ENCODE measurements around the gene ADPRM. TPM values are rescaled to one million over a fixed set of nuclear protein-coding genes. Genes with fewer than 3 reads are reported as not detected.

The ADPRM gene
- total RNA-seq, 1 donor from 2014 or later: 5.2 TPM

- no peaks in the 10 kb centered on the region for H3K9me3 Mint-ChIP-seq (ENCODE audit: unreplicated experiment)
- no peaks in the 10 kb centered on the region for H3K36me3 Mint-ChIP-seq (ENCODE audit: low read depth, unreplicated experiment)
- no peak for DNase-seq (ENCODE audit: low spot score)
- H3K4me1 Mint-ChIP-seq (ENCODE audit: unreplicated experiment): no peaks in the 10 kb centered on the region
- no peak for TF ChIP-seq CTCF (IDR thresholded peaks at IDR 0.05; ENCODE audit: unreplicated experiment)
- no peak overlapping the region for H3K27ac Mint-ChIP-seq (ENCODE audit: unreplicated experiment)
- H3K4me3 Mint-ChIP-seq (ENCODE audit: unreplicated experiment): no peak overlapping the region
- no peaks in the 10 kb centered on the region for H3K27me3 Mint-ChIP-seq (ENCODE audit: unreplicated experiment)
Measured at GRCh38 chr17:10733666-10734065, 36.3 kb downstream of the ADPRM start.

- no peaks in the 10 kb centered on the region for H3K36me3 Mint-ChIP-seq (ENCODE audit: low read depth, unreplicated experiment)
- H3K4me1 Mint-ChIP-seq (ENCODE audit: unreplicated experiment): no peaks in the 10 kb centered on the region
- DNase-seq (ENCODE audit: low spot score): no peak
- H3K27ac Mint-ChIP-seq (ENCODE audit: unreplicated experiment): no peak overlapping the region
- TF ChIP-seq CTCF (IDR thresholded peaks at IDR 0.05; ENCODE audit: unreplicated experiment): no peak
- H3K27me3 Mint-ChIP-seq (ENCODE audit: unreplicated experiment): no peaks in the 10 kb centered on the region
- no peak overlapping the region for H3K4me3 Mint-ChIP-seq (ENCODE audit: unreplicated experiment)
- no peaks in the 10 kb centered on the region for H3K9me3 Mint-ChIP-seq (ENCODE audit: unreplicated experiment)
Measured at GRCh38 chr17:10735251-10735650, 37.9 kb downstream of the ADPRM start.

GRCh38 chr17:10735821-10736220 is 38.4 kb downstream of the ADPRM start:
- TF ChIP-seq CTCF (IDR thresholded peaks at IDR 0.05; ENCODE audit: unreplicated experiment): no peak
- H3K36me3 Mint-ChIP-seq (ENCODE audit: low read depth, unreplicated experiment): no peaks in the 10 kb centered on the region
- no peaks in the 10 kb centered on the region for H3K27me3 Mint-ChIP-seq (ENCODE audit: unreplicated experiment)
- no peak for DNase-seq (ENCODE audit: low spot score)
- H3K27ac Mint-ChIP-seq (ENCODE audit: unreplicated experiment): no peak overlapping the region
- no peak overlapping the region for H3K4me3 Mint-ChIP-seq (ENCODE audit: unreplicated experiment)
- H3K4me1 Mint-ChIP-seq (ENCODE audit: unreplicated experiment): no peaks in the 10 kb centered on the region
- no peaks in the 10 kb centered on the region for H3K9me3 Mint-ChIP-seq (ENCODE audit: unreplicated experiment)

GRCh38 chr17:10737168-10737622 is 39.8 kb downstream of the ADPRM start:
- Mint-ChIP-seq H3K27me3 (ENCODE audit: unreplicated experiment) (no peaks in the 10 kb centered on the region), H3K4me1 (ENCODE audit: unreplicated experiment) (no peaks in the 10 kb centered on the region), H3K36me3 (ENCODE audit: low read depth, unreplicated experiment) (no peaks in the 10 kb centered on the region), H3K9me3 (ENCODE audit: unreplicated experiment) (no peaks in the 10 kb centered on the region), H3K27ac (ENCODE audit: unreplicated experiment) (no peak overlapping the region), H3K4me3 (ENCODE audit: unreplicated experiment) (no peak overlapping the region)
- TF ChIP-seq CTCF (IDR thresholded peaks at IDR 0.05; ENCODE audit: unreplicated experiment): peak; percentile 68
- peak; percentile 61 for DNase-seq (ENCODE audit: low spot score)

GRCh38 chr17:10737736-10738135 is 40.3 kb downstream of the ADPRM start:
- no peaks in the 10 kb centered on the region for H3K36me3 Mint-ChIP-seq (ENCODE audit: low read depth, unreplicated experiment)
- H3K27ac Mint-ChIP-seq (ENCODE audit: unreplicated experiment): no peak overlapping the region
- no peaks in the 10 kb centered on the region for H3K4me1 Mint-ChIP-seq (ENCODE audit: unreplicated experiment)
- no peak overlapping the region for H3K4me3 Mint-ChIP-seq (ENCODE audit: unreplicated experiment)
- no peaks in the 10 kb centered on the region for H3K27me3 Mint-ChIP-seq (ENCODE audit: unreplicated experiment)
- no peak for TF ChIP-seq CTCF (IDR thresholded peaks at IDR 0.05; ENCODE audit: unreplicated experiment)
- H3K9me3 Mint-ChIP-seq (ENCODE audit: unreplicated experiment): no peaks in the 10 kb centered on the region
- DNase-seq (ENCODE audit: low spot score): no peak

Measured in endothelial cell (in vitro differentiated cells).